HepG2 (cell line): ENCODE results near the gene HLCS. TPM values are rescaled to one million over a fixed set of nuclear protein-coding genes. Genes with fewer than 3 reads are reported as not detected.

ENCODE experiments used
- ATAC-seq: fragments of 200-7000 bp; cut with Tn5 transposase; 3 replicates; pipeline ENCODE4 v1.9.1; 2020; ENCODE audit warnings: mild to moderate bottlenecking, moderate library complexity
- BruUV-seq: library from RNA; stranded (reverse); fragments of 400-500 nt; replicated peaks from 2 replicates; lab custom pipeline; 2021; lab: Mats Ljungman, UMichigan
- CTCF ChIA-PET: fragments of 300-600 bp; formaldehyde crosslinking; extraction: SDS; loops from one replicate; lab custom pipeline; 2021; ENCODE audit warnings: low total read pairs, inconsistent platforms, low intra/inter-chr PET ratio; lab: Yijun Ruan, JAX
- POLR2A ChIA-PET: fragments of 350-600 bp; sonication (Branson Sonifier 250); formaldehyde crosslinking; loops from one replicate; lab custom pipeline; 2020; ENCODE audit warnings: antibody characterized with exemption, inconsistent platforms; lab: Yijun Ruan, JAX
- DNase-seq: peaks from one replicate; pipeline ENCODE4 v3.0.0-alpha.2; 2015; ENCODE audit warnings: low spot score
- FAIRE-seq: peaks from 3 replicates; lab custom pipeline; 2011; peaks lifted over from hg19 to GRCh38; lab: Jason Lieb, UNC
- H2AFZ ChIP-seq: one replicate; pipeline ENCODE4 v1.6.1; 2011; ENCODE audit warnings: low read length, inconsistent platforms
- H3K27ac ChIP-seq: fragments of 300-600 bp; 3 replicates; pipeline ENCODE4 v1.8.0; 2011; ENCODE audit warnings: mixed run types, mild to moderate bottlenecking, mixed read lengths, low read length, inconsistent platforms; ENCODE audit not compliant: insufficient read depth; ENCODE audit errors: extremely low read length
- H3K27me3 ChIP-seq, 2 experiments: fragments of 200-600 bp in 1 of 2; 2 replicates in 1 of 2; 3 replicates in 1 of 2; pipeline versions ENCODE4 v1.6.0 to v1.8.0; 2011; ENCODE audit warnings: low read length in 2 of 2, mild to moderate bottlenecking in 2 of 2, moderate library complexity in 2 of 2, inconsistent platforms in 1 of 2; ENCODE audit not compliant: insufficient read depth in 2 of 2, control insufficient read depth in 1 of 2
- H3K36me3 ChIP-seq, 2 experiments: fragments of 200-600 bp in 1 of 2; replicated peaks in 1 of 2; 2 replicates in 1 of 2; 3 replicates in 1 of 2; pipeline versions ENCODE4 v1.5.1 to v1.8.0; 2011; ENCODE audit warnings: low read length in 2 of 2, inconsistent platforms in 1 of 2; ENCODE audit not compliant: insufficient read depth in 2 of 2, control insufficient read depth in 1 of 2
- H3K4me1 ChIP-seq: 2 replicates; pipeline ENCODE4 v1.5.1; 2012; ENCODE audit warnings: low read length, inconsistent platforms; ENCODE audit not compliant: insufficient read depth
- H3K4me2 ChIP-seq: 2 replicates; pipeline ENCODE4 v1.6.0; 2011; ENCODE audit warnings: low read depth, low read length, inconsistent platforms
- H3K4me3 ChIP-seq, 3 experiments: fragments of 200-600 bp in 1 of 3; sonication (generic), shearing (Covaris generic) in 1 of 3; replicated peaks in 1 of 3; 2 replicates each; pipeline ENCODE4 v1.5.1; 2011 to 2016; ENCODE audit warnings: low read length in 3 of 3, inconsistent platforms in 2 of 3, low read depth in 2 of 3, mild to moderate bottlenecking in 2 of 3, control low read depth in 1 of 3, mixed read lengths in 1 of 3; ENCODE audit not compliant: insufficient read depth in 1 of 3
- H3K79me2 ChIP-seq: one replicate; pipeline ENCODE4 v1.6.1; 2011; ENCODE audit warnings: low read length, inconsistent platforms; ENCODE audit not compliant: insufficient read depth
- H3K9ac ChIP-seq: 2 replicates; pipeline ENCODE4 v1.6.0; 2011; ENCODE audit warnings: mild to moderate bottlenecking, low read depth, low read length, inconsistent platforms; ENCODE audit not compliant: insufficient read depth
- H3K9me3 ChIP-seq: 2 replicates; pipeline ENCODE4 v1.5.1; 2012; ENCODE audit warnings: mild to moderate bottlenecking, low read length
- H4K20me1 ChIP-seq: 2 replicates; pipeline ENCODE4 v1.6.0; 2011; ENCODE audit warnings: inconsistent platforms, mild to moderate bottlenecking, low read length, moderate library complexity; ENCODE audit not compliant: insufficient read depth
- AGO2 ChIP-seq: fragments of 200-400 bp; formaldehyde crosslinking; optimal IDR thresholded peaks from 2 replicates; pipeline ENCODE3; 2017; ENCODE audit warnings: mild to moderate bottlenecking, low read depth, low read length, moderate library complexity
- ELF3 ChIP-seq: IDR thresholded peaks from 2 replicates; pipeline ENCODE4 v1.6.1; 2016; ENCODE audit warnings: missing genetic modification reagents, missing compliant biosample characterization
- IRF2 ChIP-seq: IDR thresholded peaks from 2 replicates; pipeline ENCODE4 v1.6.1; 2018; ENCODE audit warnings: missing genetic modification reagents, missing compliant biosample characterization
- RORA ChIP-seq: sonication (generic); formaldehyde crosslinking; IDR thresholded peaks from 2 replicates; pipeline ENCODE4 v1.5.0; 2020; ENCODE audit warnings: mild to moderate bottlenecking, missing genetic modification reagents, moderate library complexity
- TBL1XR1 ChIP-seq: fragments of 150-350 bp; IDR thresholded peaks from 2 replicates; pipeline ENCODE4 v1.6.1; 2014; ENCODE audit warnings: borderline replicate concordance, low read length; ENCODE audit not compliant: partially characterized antibody
- ZNF550 ChIP-seq: sonication (generic); formaldehyde crosslinking; IDR thresholded peaks from 2 replicates; pipeline ENCODE4 v1.4.0; 2020; ENCODE audit warnings: mild to moderate bottlenecking, missing genetic modification reagents, borderline replicate concordance
- ZNF569 ChIP-seq: sonication (generic); formaldehyde crosslinking; IDR thresholded peaks from 2 replicates; pipeline ENCODE4 v1.5.0; 2020; ENCODE audit warnings: mild to moderate bottlenecking, missing genetic modification reagents, moderate library complexity, borderline replicate concordance
- ZSCAN22 ChIP-seq: sonication (generic); formaldehyde crosslinking; IDR thresholded peaks from 2 replicates; pipeline ENCODE4 v1.4.0; 2020; ENCODE audit warnings: mild to moderate bottlenecking, missing genetic modification reagents
- WGBS: methylation state at CpG from one replicate; pipeline ENCODE4 v1.1.6; 2017; ENCODE audit warnings: low lambda C conversion rate; 5-methylcytosine and 5-hydroxymethylcytosine counted together
- in situ Hi-C: cut with HindIII; loops from 2 replicates; pipeline ENCODE4 v1.10.0; 2017; ENCODE audit warnings: low pct_unique_long_range_greater_than_20kb; ENCODE audit not compliant: extremely low pct_ligation_motif_present
- intact Hi-C: fragments of 100-400 bp; cut with micrococcal nuclease; formaldehyde crosslinking; loops from one replicate; pipeline ENCODE4 v1.10.0; 2022; ENCODE audit not compliant: unreplicated experiment
- polyA plus RNA-seq, 8 experiments: library from polyadenylated mRNA; depleted of rRNA in 3 of 8; stranded (reverse) in 7 of 8; unstranded in 1 of 8; fragments of >200 nt; fragmentation: Illumina TruSeq in 4 of 8; extraction: Trizol in 4 of 8; gene quantifications; 2 replicates each; pipeline versions ENCODE4 v1.2.1 to v1.2.3, GENCODE V29; 2011 to 2016; ENCODE audit warnings: low read depth in 4 of 8, missing spikeins in 1 of 8, mixed read lengths in 1 of 8; ENCODE audit not compliant: insufficient read depth in 1 of 8
- total RNA-seq, 5 experiments: library from RNA; depleted of rRNA; stranded (reverse); fragments of >200 nt; fragmentation: Illumina TruSeq; extraction: Trizol; gene quantifications; 2 replicates each; pipeline ENCODE4 v1.2.3, GENCODE V29; 2016; ENCODE audit warnings: low read depth in 1 of 5
- TF ChIP-seq, protein P1 (sequence below): sonication (generic); formaldehyde crosslinking; IDR thresholded peaks from 2 replicates; pipeline ENCODE4 v1.8.0; 2022; ENCODE audit warnings: missing genetic modification reagents, mild to moderate bottlenecking, borderline replicate concordance

The HLCS gene
- total and polyA plus RNA-seq, 2 of the 13 experiments (the other 11 are each of a cell fraction or from before 2014, with no cell fraction given): 7.9 to 12.3 TPM

GRCh38 chr21:36914244-36915013 lies 52.0 kb downstream of the HLCS start:
- intact Hi-C loops: loop anchor here (5.0 kb wide), 1 partner anchor 52 kb away; no protein-coding TSS in a partner anchor

GRCh38 chr21:36913247-36914169 lies 53.0 kb downstream of the HLCS start:
- H3K79me2 ChIP-seq: no peaks in the 10 kb centered on the region
- TF ChIP-seq ELF3: no peak
- TF ChIP-seq IRF2 (CRISPR knock-in tag): no peak
- no peak for TF ChIP-seq RORA (CRISPR knock-in tag)
- no peak for TF ChIP-seq ZSCAN22 (CRISPR knock-in tag)
- TF ChIP-seq ZNF550 (CRISPR knock-in tag): no peak
- TF ChIP-seq TBL1XR1: no peak
- TF ChIP-seq, protein P1, sequence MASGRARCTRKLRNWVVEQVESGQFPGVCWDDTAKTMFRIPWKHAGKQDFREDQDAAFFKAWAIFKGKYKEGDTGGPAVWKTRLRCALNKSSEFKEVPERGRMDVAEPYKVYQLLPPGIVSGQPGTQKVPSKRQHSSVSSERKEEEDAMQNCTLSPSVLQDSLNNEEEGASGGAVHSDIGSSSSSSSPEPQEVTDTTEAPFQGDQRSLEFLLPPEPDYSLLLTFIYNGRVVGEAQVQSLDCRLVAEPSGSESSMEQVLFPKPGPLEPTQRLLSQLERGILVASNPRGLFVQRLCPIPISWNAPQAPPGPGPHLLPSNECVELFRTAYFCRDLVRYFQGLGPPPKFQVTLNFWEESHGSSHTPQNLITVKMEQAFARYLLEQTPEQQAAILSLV: no peak
- DNase-seq (no peak), FAIRE-seq (no peak), ATAC-seq (no peak)
- in situ Hi-C loops (no loop called here), intact Hi-C loops (no loop called here)
- H3K9me3 ChIP-seq: no peaks in the 10 kb centered on the region
- H3K4me2 ChIP-seq: no peak overlapping the region
- BruUV-seq: no TSS peak
- H3K36me3 ChIP-seq: no peaks in the 10 kb centered on the region
- H2AFZ ChIP-seq: no peak overlapping the region
- no peak overlapping the region for H3K27ac ChIP-seq
- no peaks in the 10 kb centered on the region for H4K20me1 ChIP-seq
- peaks cover 29% of the 10 kb centered on the region for H3K4me1 ChIP-seq
- H3K9ac ChIP-seq: no peak overlapping the region
- CTCF ChIA-PET: no interaction called here
- POLR2A ChIA-PET: no interaction called here
- 96% methylated on average over 7 of the region's 8 CpGs for WGBS
- H3K4me3 ChIP-seq: no peak overlapping the region
- H3K27me3 ChIP-seq: no peaks in the 10 kb centered on the region

More at GRCh38 chr21:36914244-36915013, 52.0 kb downstream of the HLCS start:
- TF ChIP-seq ZNF569: no peak
- peak; percentile 25 for TF ChIP-seq AGO2
- TF ChIP-seq, all 625 proteins: peak for 1
- Histone ChIP-seq H3K9me3 (no peaks in the 10 kb centered on the region), H3K36me3 (no peaks in the 10 kb centered on the region), H3K79me2 (no peaks in the 10 kb centered on the region), H2AFZ (no peak overlapping the region), H3K27me3 (no peaks in the 10 kb centered on the region), H3K27ac (no peak overlapping the region), H3K4me3 (no peak overlapping the region), H3K4me2 (no peak overlapping the region), H3K9ac (no peak overlapping the region), H3K4me1 (peaks cover 35% of the 10 kb centered on the region), H4K20me1 (no peaks in the 10 kb centered on the region)
- DNase-seq: no peak
- 95% methylated on average over 12 of the region's 18 CpGs for WGBS
- ATAC-seq: no peak
- in situ Hi-C loops: no loop called here
- ChIA-PET POLR2A (no interaction called here), CTCF (no interaction called here)
- BruUV-seq: no TSS peak
- FAIRE-seq: no peak
